H4 (cell line): Measurements from ENCODE around the gene TBRG4. TPM values are rescaled to one million over a fixed set of nuclear protein-coding genes. Genes with fewer than 3 reads are reported as not detected.

Experiments used
- DNase-seq: peaks from one replicate; pipeline ENCODE4 v3.0.0-alpha.2; 2015; ENCODE audit warnings: low spot score
- total RNA-seq: library from RNA; depleted of rRNA; stranded (reverse); fragments of >200 nt; shearing (Covaris generic); gene quantifications from 2 replicates; pipeline ENCODE4 v1.2.3, GENCODE V29; 2014

Gene TBRG4
- total RNA-seq, 1 experiment from 2014 or later: 106 TPM

- no peak for DNase-seq
These were observed 36.8 kb downstream of the TBRG4 start for GRCh38 chr7:45074528-45075354.

- DNase-seq: no peak
These were observed 37.5 kb downstream of the TBRG4 start for GRCh38 chr7:45073786-45074527.

- DNase-seq: no peak
These were observed 38.3 kb downstream of the TBRG4 start for GRCh38 chr7:45073031-45073785.

GRCh38 chr7:45072131-45073030 lies 39.1 kb downstream of the TBRG4 start:
- no peak for DNase-seq

- no peak for DNase-seq
These were observed 40.0 kb downstream of the TBRG4 start for GRCh38 chr7:45071528-45071927.

- no peak for DNase-seq
These were observed 41.2 kb downstream of the TBRG4 start for GRCh38 chr7:45070254-45070642.

- no peak for DNase-seq
These were observed 41.8 kb downstream of the TBRG4 start for GRCh38 chr7:45069444-45070253.

GRCh38 chr7:45068236-45069023 lies 43.1 kb downstream of the TBRG4 start:
- DNase-seq: no peak

GRCh38 chr7:45067582-45067981 lies 43.9 kb downstream of the TBRG4 start:
- DNase-seq: no peak

GRCh38 chr7:45066409-45066808 lies 45.1 kb downstream of the TBRG4 start:
- DNase-seq: no peak

GRCh38 chr7:45065031-45065995 lies 46.2 kb downstream of the TBRG4 start:
- no peak for DNase-seq

GRCh38 chr7:45064047-45064725 lies 47.3 kb downstream of the TBRG4 start:
- DNase-seq: no peak

- DNase-seq: no peak
These were observed 49.6 kb downstream of the TBRG4 start for GRCh38 chr7:45061806-45062425.

- no peak for DNase-seq
These were observed 50.1 kb downstream of the TBRG4 start for GRCh38 chr7:45061352-45061751.

GRCh38 chr7:45060295-45060694 lies 51.2 kb downstream of the TBRG4 start:
- no peak for DNase-seq

- DNase-seq: no peak
These were observed 53.6 kb downstream of the TBRG4 start for GRCh38 chr7:45057878-45058277.

GRCh38 chr7:45055594-45056219 lies 55.8 kb downstream of the TBRG4 start:
- DNase-seq: no peak
